ENCODE data around the gene DEFB121.
"Not testable (repeated sequence)": the region's sequence is repeated elsewhere in the genome, so short reads cannot be mapped to it uniquely, and the experiment has no call there.

The DEFB121 gene

DNA sequence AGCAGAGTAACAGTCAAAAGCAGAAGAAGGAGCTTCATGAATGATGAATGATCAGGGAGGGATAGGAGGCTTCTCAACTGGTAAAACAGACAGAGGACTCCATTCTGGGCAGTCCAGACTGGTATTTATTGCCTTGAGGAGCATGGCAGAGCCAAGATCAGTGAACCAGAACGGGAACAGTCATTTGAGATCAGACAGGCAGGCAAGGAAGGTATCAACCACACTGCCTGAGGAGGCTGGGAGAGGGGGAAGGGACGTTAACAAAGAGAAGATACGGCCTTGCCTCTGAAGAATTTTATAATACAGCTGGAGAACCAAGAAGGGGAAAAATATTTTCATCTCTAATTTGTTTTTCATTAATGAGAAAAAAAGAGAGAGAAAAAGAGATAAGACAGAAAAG, at the start of gene DEFB121:
TSS of gene DEFB121 (minus strand) at position 101 of the 400 bp plus-strand sequence. CDS start at position 38, 63 bp downstream.
- DNase-seq: no peak

DNA sequence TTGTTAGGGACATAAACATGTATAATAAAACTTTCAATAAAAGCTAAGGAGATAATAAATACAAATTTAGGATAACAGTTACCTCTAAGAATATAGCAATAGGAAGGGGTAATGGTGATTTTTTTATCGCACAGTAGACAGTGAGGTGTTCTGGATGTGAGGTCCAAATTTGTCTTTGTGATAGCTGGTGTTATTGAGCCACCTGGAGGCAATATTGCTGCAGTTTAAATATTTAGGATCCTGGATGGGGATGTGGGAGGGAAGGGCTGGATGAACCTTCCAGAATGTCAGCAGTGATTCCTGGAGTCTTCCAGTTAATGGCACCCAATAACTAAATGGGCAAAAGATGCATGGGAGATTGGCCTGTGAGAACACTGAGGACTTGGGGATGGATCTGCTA, 48.3 kb upstream of the DEFB121 start:
- DNase-seq: no peak

- no peak for DNase-seq
Observed at GRCh38 chr20:31452575-31452974, 46.6 kb upstream of the DEFB121 start.

DNA sequence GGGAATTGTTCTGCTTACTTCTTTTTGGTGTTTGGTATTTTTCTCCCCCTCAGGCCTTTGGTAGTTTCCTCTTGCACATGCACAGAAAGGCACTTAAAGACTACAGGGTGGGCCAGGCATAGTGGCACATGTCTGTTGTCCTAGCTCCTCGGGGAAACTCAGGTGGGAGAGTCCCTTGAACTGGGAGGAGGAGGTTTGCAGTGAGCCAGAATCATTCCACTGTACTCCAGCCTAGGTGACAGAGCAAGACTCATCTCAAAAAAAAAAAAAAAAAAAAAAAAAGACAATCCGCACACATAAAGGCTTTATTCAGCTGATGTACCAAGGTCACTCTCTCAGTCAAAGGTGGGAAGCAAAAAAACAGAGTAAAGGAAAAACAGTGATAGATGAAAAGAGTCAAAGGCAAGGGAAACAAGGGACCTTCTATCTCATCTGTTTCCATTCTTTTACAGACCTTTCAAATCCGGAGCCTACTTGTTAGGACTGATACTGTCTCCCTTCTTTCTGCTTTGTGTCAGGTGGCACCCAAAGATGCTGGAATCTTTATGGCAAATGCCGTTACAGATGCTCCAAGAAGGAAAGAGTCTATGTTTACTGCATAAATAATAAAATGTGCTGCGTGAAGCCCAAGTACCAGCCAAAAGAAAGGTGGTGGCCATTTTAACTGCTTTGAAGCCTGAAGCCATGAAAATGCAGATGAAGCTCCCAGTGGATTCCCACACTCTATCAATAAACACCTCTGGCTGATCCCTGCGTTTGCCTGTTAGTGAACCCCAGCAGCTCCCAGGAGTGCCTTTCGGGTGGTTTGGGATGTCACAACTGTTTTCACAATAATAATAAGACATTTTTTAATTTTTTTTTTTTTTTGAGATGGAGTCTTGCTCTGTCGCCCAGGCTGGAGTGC, 43.7 kb upstream of the DEFB121 start:
- DNase-seq: no peak

- DNase-seq: no peak
Observed at GRCh38 chr20:31446084-31446819, 40.2 kb upstream of the DEFB121 start.

- DNase-seq: no peak
Observed at GRCh38 chr20:31440012-31440659, 34.1 kb upstream of the DEFB121 start, which contains the start of gene DEFB123. Gene DEFB123, plus strand, starts transcription at chr20:31440632. Its CDS starts 67 bp downstream, at chr20:31440699.

GRCh38 chr20:31430568-31431115, 24.6 kb upstream of the DEFB121 start:
- DNase-seq: no peak

DNA sequence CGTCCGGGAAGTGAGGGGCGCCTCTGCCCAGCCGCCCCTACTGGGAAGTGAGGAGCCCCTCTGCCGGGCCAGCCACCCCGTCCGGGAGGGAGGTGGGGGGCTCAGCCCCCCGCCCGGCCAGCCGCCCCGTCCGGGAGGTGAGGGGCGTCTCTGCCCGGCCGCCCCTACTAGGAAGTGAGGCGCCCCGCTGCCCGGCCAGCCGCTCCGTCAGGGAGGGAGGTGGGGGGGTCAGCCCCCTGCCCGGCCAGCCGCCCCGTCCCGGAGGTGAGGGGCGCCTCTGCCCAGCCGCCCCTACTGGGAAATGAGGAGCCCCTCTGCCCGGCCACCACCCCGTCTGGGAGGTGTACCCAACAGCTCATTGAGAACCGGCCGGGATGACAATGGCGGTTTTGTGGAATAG, 21.6 kb upstream of the DEFB121 start:
- DNase-seq: not testable (repeated sequence)

DNA sequence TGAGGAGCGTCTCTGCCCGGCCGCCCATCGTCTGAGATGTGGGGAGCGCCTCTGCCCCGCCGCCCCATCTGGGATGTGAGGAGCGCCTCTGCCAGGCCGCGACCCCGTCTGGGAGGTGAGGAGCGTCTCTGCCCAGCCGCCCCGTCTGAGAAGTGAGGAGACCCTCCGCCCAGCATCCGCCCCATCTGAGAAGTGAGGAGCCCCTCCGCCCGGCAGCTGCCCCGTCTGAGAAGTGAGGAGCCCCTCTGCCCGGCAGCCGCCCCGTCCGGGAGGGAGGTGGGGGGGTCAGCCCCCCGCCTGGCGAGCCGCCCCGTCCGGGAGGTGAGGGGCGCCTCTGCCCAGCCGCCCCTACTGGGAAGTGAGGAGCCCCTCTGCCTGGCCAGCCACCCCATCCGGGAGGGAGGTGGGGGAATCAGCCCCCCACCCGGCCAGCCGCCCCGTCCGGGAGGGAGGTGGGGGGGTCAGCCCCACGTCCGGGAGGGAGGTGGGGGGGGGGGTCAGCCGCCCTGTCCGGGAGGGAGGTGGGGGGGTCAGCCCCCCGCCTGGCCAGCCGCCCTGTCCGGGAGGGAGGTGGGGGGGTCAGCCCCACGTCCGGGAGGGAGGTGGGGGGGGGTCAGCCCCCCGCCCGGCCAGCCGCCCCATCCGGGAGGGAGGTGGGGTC, 21.0 kb upstream of the DEFB121 start:
- not testable (repeated sequence) for DNase-seq

DNA sequence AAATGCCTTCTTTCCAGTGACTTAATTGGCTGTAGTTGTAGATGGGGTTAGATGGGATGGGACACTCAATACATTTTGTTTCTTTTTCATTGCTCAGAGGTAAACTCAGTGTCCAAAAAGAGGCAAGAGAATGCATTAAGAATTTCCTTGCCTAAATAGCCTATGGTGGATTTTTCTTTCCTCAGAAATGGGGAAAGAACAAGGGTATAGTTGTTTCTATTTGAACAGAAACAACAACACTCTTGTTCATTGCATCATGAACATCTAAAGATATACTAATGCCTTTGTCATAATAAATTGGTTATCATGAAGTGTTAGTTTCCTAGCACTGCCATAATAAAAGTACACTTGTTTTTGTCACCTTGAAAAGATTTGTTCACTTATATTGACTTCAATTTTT, 19.8 kb upstream of the DEFB121 start:
- DNase-seq: no peak

- no peak for DNase-seq
Observed at GRCh38 chr20:31418307-31418706, 12.3 kb upstream of the DEFB121 start.

DNA sequence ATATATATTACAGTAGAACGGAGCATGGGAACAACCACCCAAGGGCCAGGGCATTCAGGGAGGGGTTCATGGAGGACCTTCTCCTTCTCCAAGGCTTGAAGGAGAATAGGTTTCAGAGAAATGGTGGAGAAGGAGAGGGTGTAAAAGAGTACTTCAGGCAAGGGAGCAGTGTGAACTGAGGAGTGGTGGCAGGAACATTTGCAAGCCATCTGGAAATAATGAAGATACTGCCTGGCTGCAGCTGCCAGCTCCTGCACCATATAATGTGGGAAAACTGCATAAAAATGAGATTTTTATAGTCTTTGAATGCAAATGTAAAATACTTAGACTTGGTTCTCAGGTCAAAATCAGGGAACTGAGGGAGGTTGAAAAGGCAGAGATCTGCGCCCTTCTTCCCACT, 9.6 kb upstream of the DEFB121 start:
- no peak for DNase-seq

- DNase-seq: no peak
Observed at GRCh38 chr20:31414381-31414780, 8.4 kb upstream of the DEFB121 start.

GRCh38 chr20:31410011-31410410, 4.0 kb upstream of the DEFB121 start:
- DNase-seq: no peak

- no peak for DNase-seq
Observed at GRCh38 chr20:31403886-31404285, 2.1 kb downstream of the DEFB121 start.

- no peak for DNase-seq
Observed at GRCh38 chr20:31394900-31395299, 11.1 kb downstream of the DEFB121 start.

DNA sequence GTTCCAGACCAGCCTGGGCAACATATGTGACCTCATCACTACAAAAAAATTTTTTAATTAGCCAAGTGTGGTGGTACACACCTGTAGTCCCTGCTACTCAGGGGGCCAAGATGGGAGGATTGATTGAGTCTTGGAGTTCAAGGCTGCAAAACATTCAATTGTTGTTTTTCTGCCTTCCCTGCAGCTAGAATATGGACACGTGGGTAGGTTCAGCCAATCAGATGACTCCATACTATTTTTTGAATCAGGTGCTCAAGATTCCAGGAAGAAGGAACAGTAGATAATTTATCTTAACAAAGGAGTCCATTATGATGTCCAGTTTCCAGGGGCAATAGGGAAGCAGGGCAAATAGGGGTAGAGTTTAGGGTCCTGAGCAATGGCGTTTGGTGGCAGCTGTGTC, 13.2 kb downstream of the DEFB121 start:
- no peak for DNase-seq

GRCh38 chr20:31390490-31390889, 15.5 kb downstream of the DEFB121 start, which contains the start of gene DEFB119:
Gene DEFB119, minus strand, starts transcription at chr20:31390590. Its CDS starts 107 bp downstream, at chr20:31390483.
- no peak for DNase-seq

DNA sequence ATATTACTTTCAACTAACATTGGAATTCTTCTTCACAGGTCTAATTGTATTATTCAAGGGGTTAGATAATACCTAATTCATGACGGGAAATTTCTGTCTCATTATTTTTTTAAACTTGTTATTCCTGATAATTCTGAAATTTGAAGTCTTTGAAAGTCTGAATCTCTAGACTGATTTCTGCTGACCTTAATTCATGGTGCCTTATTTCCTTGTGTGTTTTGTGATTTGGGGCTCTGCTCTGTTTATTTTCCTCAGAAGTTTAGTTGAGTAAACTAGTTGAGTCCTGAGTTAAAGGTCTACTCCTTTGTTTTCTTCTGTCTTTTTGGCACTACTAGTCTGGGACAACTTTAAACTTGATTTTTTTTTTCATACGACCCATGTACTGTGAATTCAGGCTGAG, 31.7 kb downstream of the DEFB121 start:
- no peak for DNase-seq

DNA sequence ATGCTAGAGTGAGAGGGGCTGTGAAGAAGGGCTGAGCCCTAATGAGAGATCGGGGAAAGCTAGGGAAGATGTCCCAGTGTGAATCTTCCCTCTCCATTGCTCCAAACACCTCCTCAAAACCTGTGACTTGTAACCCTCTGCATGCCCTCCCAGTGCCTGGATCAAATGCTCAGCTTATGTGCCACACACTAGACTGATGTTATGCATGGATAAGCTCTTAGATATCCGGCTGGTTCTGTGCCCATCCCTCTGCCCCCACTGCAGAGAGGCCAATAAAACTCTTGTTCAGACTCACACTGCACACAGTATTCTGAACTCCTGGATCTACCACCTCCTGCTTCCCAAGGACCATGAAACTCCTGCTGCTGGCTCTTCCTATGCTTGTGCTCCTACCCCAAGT, 37.7 kb downstream of the DEFB121 start, which contains the start of gene DEFB118:
TSS of gene DEFB118 (plus strand) at position 301 of the 400 bp plus-strand sequence. CDS start at position 351, 50 bp downstream.
- DNase-seq: no peak

- DNase-seq: not testable (repeated sequence)
Observed at GRCh38 chr20:31364272-31364671, 41.7 kb downstream of the DEFB121 start.

- no peak for DNase-seq
Observed at GRCh38 chr20:31363295-31363694, 42.7 kb downstream of the DEFB121 start.

Data from suppressor macrophage treated with lipopolysaccharide for 4 hours (primary cell).